HG03103 (cell line): ENCODE results near the gene STUM.
"Not testable (repeated sequence)": the region's sequence is repeated elsewhere in the genome, so short reads cannot be mapped to it uniquely, and the experiment has no call there.

ENCODE experiments used
- ATAC-seq: cut with Tn5 transposase; IDR thresholded peaks from one replicate; pipeline ENCODE4 v1.9.1; 2021; ENCODE audit warnings: low read depth; ENCODE audit not compliant: unreplicated experiment

STUM gene

DNA sequence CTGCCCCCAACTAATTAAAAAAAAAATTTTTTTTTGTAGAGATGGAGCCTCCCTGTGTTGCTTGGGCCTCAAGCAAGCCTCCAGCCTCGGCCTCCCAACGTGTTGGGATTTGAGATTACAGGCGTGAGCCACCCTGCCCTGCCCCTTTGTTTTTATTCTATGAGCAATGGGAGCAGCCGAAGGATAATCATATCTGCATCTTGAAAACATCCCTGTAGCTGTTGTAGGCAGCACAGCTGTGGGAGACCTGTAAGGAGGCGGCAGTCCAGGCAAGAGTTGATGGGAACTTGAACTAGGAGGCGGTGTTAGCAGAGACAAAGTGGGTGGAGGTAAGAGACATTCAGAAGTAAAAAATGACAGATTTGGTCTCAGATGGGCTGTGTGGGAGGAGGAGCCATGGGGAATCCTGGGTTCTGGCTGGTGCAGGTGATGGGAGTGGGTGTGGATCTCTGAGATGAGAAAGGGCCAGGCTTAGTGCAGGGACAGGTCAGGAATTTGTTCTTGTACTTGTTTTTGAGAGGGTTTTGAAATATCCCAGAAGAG is 31.3 kb downstream of the STUM start:
- no peak for ATAC-seq

DNA sequence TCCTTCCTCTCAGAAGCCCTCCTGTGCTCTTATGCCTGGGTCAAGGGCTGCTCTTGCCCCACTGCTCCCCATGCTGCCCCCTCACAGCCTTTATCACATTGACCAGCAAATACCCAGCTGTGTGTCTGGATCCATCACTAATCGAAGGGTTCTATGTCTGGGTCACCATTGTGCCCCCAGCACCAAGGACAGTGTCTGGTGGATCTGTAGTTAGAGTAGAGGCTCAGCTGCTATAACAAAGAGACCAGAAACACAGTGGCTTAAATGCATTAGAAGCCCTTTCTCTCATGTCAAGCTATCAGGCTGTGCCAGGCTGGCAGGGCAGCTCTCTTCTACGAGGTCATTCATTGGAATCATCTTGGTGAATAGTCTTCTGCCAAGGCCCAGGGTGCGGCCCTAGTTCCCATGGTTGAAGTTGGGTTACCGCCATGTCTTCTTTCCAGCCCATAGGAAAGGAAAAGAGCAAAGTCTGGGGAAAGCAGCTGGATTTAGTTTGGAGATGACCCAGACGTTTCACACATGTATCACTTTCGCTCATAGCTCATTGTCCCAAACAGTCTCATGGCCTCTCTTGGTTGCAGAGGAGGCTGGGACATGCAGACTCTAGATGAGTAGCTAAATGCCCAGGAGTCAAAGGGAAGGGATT is 32.2 kb downstream of the STUM start:
- no peak for ATAC-seq

DNA sequence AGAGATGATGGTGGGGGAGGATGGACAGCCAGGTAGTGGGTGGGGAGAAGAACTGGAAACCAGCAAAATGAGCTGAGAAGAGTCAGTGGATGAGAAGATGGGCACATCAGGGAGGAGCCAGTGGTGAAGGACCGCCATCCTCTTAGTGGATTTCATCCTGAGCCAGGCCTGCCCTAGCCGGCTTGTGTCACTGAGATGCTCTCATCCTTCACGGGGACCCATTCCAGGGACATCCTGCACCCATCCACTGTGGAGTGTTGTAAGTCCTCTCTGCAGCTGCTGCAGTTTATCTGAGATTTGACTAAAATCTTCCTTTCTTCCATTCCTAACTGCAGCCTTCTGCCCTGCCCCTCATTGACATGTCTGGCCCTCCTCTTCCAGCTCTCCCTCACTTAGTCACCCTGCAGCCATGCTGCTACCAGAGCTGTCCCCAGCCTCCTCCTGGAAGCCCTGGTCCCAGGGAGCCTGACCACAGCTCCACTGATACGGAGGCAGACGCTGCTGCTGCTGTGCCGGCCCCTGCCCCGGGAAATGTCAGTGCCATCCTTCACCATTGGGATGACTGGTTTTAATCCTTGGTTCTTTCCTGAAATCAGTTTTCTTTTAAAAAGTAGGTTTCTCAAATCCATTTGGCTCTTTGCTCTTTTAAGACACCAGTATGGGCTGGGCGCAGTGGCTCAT is 33.2 kb downstream of the STUM start:
- no peak for ATAC-seq

DNA sequence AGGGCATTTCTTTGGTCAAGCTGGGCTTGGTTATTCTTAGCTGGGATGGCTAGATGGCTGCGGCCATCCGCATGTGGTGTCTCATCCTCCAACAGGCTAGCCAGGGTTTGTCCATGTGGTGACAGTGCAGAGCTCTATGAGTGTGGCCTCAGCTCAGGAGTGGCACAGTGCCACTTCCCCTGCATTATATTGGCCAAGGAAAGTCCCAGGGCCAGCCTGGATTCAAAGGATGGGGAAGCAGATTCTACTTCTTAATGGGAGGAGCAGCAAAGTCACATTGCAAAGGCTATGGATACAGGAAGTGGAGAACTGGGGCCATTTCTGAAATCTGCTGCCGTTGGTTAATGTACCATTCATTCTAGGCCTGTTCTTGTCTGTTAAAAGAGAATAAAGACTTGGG is 34.4 kb downstream of the STUM start:
- ATAC-seq = no peak

DNA sequence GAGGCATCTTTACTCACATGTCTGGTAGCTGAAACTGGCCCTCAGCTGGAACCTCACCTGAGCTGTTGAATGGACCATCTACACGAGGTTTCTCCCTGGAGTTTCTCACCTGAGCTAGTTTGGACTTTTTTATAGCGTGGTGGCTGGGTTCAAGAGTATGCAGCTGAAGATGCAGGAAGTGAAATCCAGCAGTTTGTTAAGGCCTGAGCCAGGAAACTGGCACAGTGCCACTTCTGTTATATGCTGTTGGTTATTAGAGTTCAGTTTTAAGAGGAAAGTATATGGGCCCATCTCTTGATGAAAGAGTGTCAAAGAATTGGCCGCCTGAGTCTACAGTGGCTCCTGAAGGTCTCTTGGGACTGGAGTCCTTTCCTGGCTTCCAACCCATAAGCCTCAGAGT is 35.6 kb downstream of the STUM start:
- no peak for ATAC-seq

DNA sequence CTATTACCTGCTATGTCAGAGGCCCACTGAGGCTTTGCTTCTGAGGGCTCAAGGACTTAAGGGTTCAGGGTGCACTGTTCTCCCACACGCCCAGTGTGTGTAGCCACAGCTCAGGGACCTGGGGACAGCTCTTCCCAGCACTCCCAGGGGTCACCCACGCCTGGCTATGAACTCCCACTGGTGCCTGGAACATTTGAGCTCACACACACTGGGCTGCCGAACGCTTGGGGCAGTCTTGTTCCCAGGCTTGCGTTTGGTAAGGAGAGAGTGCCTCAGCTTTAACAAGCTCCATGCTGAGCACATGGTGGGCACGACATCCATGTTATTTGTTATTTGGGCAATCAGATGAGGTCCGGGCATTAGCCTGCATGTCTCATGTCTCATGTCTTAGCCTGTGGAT is 37.6 kb downstream of the STUM start:
- no peak for ATAC-seq

DNA sequence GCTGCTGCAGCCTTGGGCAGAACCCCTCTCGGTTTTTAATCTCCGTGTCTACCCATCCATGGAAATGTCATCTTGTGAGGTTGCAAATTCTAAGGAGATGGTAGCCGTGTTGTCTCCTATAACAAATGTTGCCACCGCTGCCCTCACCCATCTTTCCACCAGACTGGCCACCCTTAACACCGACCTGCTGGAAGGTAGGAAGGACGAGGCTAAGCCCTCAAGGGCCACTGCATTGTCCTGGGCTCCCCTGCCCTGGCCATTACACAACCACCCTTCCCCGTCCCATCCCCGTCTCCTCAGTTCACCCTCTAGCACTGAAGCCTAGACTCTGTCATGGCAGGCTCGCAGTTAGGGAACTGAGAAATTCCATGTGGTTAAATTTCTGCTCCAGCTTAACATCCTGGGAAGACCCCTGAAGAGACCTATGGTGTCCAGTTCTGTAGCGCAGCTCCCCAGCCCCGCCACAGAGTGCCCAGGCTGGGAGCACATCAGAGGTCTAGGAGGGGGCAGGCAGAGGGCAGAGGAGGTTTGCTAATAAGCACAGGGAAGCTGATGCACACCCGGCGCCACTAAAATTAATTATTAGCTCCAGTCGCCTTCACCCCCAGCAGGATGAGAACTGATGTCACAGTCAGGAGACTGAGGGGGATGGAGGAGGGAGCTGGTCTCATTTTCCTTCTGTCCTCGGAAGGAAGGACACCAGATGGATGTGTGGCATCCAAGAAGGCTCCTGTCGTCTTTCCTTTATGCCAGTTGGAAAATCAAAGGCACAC is 38.3 kb downstream of the STUM start:
- ATAC-seq = no peak

DNA sequence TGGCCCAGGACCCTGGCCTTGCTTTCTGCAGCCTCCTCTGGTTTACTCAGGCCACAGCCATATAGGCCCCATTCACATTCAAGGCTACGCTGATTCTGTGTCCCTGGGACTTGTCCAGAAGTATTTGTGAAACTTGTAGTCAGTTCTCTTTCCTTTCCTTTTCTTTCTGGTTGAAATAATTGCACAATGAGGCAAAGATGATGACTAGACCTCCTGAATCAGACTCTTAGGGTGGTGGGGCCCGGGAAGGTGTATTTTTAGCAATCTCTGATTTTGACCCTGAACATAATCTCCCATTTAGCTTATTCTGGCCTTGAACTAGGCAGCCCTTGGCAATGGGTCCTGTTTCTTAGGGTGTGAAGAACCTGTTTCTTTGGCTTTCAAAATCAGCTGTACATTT is 39.9 kb downstream of the STUM start:
- ATAC-seq = no peak

DNA sequence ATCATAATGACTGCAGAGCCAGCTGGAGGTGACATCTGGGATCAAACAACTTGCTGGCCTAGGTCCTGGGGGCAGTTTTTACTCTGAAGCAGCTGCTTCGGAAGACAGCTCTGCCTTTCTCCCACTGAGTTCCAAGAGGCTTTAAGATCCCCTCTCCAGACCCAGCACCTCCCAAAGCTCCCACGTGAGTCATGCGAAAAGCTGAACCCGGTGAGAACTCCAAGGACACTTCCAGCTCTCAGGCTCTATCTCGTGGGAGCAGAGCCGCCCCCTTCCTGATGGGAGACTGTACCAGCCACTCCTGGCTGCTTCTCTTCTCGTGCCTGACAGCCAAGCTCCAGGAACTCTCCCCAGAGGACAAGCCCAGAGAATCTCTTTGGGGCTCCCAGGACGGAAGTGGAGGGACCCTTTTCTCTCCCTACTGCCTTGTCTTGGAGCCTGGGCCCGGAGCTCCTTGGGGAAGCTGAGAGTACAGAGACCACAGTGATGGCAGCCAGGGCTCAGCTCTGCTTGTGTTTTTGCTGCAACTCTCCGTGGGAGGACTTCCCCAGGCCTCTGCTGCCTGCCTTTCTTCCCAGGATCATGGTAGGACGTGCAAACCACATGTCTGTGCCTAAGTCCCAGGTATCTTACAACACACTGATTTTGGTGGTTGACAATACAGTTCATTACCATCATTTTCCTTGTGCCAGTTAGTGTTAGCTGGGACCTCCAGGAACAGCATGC is 40.6 kb downstream of the STUM start:
- no peak for ATAC-seq

DNA sequence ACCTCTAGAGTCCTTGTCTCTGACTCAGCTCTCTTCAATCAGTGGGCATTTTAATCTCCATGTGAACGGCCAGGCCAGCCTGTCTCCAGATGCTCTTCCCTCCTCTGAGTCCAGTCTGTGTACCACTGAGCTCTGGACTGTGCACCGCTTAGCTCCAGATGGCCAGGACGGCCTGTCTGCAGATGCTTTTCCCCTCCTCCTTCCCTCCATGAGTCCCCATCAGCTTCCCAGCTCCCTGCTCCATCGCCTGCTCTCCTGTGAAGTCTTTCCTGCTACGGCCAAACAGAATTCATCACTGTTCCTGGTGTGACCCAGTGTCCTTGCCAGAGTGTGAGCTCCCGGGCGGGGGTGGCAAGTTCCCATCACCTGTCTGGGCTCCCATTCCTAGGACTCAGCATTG is 42.0 kb downstream of the STUM start:
- no peak for ATAC-seq

DNA sequence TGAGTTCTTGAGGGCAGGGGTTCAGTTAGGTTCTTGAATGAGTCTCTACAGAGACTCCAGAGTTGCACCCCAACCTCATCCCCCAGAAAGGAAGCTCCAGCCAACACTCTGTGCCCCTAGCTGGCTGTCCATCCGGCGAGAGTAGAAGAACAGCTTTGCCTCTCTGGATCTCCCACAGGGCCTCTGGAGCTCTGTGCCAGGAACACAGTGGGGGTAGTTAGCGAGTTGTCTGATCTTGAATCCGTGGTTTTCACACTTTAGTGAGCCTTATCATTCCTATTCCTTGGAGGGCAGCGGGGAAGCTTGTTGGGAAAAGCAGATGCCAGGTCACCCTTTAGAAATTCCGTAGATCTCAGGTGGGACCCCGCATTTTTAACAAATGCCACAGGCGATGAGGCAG is 45.0 kb downstream of the STUM start:
- no peak for ATAC-seq

DNA sequence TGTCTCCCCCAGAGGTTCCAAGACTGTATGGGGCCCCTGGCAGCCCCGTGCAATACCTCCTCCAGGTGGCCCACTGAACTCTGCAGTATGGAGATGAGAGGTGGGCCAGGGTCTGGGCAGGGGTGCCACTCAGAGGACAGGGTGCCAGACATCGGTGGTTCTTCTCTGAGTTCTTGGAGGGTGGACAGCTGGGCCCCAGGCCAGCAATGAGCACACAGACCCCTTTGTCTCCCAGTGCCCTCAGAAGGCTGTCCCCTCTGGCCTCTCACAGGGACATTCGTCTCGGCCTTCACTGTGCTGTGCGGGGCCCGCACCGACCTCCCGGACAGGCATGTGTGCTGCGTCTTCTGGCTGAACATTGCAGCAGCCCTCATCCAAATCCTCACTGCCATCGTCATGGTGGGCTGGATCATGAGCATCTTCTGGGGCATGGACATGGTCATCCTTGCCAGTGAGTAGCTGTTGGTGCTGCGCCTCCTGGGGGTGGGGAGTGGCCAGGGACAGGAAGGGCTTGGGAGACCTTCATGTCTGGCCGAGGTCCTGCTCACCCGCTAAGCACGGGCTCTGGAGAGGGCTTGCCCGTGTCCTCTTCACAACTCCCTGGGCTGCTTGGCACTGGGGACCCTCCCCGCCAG is 48.1 kb downstream of the STUM start:
- ATAC-seq = no peak

DNA sequence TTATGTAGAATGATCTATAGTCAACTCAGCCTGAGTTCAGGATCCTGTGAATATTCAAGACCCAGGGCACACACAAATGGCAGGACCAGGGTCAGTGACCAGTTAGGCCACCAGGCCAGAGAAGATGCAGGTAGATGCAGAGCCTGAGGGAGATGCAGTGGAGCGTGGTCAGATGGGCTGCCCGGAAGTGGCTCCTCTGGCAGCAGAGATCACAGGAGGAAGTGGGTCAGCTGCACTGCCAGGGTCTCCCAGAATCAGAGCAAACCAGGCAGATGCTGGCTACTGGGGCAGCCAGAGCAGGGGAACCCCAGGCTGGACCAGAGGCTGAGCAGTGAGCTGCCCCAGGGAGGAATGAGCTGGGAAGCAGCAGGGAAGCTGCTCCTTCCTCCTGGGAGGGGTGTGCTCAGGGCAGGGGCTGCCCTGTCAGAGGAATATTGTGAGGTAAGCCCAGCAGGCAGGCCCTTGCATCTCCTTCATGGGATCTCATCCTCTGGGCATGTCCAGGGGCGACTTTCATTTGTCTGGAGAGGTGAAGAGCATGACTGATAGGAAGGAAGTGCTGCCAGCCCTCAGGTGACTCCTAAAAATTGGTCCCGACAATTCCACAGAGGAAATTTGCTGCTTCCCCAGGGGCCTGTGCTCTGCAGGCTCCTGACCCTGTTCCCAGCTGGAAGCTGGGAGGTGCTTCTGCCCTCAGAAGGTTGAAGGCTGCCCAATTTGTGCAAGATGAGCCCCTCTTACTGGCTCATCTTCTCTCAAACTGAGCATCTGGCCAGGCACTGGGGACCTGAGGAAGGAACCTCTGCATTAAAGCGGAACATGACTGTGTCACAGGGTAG is 49.3 kb downstream of the STUM start:
- no peak for ATAC-seq

DNA sequence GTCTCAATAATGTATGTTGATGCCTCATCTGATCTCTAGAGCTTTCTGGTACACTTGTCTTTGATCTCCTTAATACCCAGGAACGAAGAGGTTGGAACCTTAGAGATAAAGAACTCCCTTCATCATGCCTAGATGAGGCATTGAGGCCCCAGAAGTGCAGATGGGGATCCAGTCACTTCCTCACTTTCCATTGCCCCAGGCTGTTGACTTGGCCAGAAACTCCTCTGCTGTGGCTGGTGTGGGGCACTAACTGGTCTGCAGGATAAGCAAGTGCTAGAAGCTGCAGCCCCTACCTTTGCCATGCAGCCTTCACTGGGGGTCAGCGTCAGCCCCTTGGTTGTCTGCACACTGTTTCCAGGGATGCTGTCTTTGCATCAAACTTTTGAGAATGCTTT is 49.9 kb downstream of the STUM start:
- ATAC-seq = no peak

DNA sequence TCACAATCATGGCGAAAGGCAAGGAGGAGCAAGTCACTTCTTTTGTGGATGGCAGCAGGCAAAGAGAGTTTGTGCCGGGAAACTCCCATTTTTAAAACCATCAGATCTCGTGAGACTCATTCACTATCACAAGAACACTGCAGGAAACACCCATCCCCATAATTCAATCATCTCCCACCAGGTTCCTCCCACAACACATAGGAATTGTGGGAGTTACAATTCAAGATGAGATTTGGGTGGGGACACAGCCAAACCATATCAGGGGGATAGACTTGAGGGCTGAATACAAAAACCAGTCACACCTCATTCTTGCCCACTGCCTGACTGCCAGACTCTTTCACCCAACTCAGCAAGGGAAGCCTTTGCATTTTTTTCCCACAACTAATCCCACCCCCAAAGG is 50.4 kb downstream of the STUM start:
- not testable (repeated sequence) for ATAC-seq

DNA sequence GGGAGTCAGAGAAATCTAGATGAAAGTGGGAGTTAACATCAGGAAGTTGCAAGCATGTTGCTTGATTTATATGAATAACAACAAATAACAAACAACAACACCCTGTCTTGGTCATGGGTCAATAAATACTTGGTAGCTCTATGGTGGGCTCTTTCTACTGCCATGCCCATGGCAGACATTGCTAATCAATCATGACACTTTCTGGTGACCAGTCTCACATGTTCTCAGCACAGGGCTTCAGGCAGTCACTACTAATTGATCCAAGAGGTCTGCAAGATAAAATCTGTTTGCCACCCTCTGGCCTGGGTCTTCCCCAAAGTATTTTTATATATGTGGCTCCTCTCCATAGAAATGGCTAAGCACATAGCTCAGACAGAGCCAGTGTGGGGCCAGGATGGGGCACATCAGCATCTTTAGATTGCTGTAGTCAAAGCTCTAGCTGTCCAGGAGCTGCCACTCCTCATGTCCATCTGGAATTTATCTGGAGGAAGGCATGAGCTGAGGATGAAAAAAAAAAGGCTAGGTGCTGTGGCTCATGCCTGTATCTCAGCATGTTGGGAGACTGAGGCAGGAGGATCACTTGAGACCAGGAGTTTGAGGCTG is 51.2 kb downstream of the STUM start:
- ATAC-seq = no peak

DNA sequence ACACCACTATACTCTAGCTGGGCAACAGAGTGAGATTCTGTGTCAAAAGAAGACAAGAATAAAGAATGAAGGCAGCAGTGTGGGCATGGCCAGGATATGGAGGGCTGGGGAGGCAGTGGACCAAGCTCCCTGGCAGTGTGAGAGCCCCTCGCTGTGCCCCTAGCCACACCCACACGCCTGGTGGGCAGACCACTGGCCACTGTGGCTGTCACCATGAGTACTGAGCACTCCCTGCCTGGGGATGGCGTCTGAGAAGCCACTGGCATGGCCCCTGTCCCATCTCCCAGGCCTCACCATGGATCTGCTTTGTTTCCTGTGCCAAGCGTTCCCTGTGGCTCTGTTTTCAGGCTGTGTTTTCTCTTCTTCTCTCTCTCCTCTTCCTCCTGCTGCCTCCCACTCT is 51.7 kb downstream of the STUM start:
- ATAC-seq = no peak

DNA sequence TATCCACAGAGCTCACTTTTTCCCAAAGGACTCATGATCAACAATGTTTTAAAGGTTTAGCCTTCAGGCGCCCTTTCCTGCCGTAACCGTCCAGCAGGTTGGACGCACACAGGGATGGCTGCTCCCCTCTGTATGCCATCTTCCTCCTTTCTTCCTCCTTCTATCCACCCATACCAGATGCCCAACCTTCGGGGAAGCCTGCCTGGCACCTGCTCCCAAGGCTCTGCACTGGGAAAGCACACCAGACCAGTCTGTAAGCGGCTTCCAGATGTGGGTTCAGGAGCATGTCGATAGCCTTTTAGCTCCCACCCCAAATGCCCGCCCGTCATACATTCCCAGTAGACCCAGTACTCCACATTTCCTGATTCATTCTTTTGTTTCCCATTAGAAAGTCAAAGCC is 52.9 kb downstream of the STUM start:
- no peak for ATAC-seq
